Measurements from ENCODE around the gene ROS1. TPM values are rescaled to one million over a fixed set of nuclear protein-coding genes. Genes with fewer than 3 reads are reported as not detected.
"Not testable (repeated sequence)": the region's sequence is repeated elsewhere in the genome, so short reads cannot be mapped to it uniquely, and the experiment has no call there.

The ROS1 gene
- under 0.01 TPM for total RNA-seq

- DNase-seq = no peak
Measured at GRCh38 chr6:117425431-117426153, at the start of gene ROS1. Gene ROS1, minus strand, starts transcription at chr6:117425942. Its CDS starts 286 bp downstream, at chr6:117425656.

- DNase-seq = no peak
Measured at GRCh38 chr6:117473401-117473800, 47.7 kb upstream of the ROS1 start.

GRCh38 chr6:117472667-117473066, 46.9 kb upstream of the ROS1 start:
- DNase-seq = no peak

GRCh38 chr6:117469791-117470190, 44.0 kb upstream of the ROS1 start:
- no peak for DNase-seq

- DNase-seq = no peak
Measured at GRCh38 chr6:117469356-117469755, 43.6 kb upstream of the ROS1 start.

- not testable (repeated sequence) for DNase-seq
Measured at GRCh38 chr6:117468527-117468926, 42.8 kb upstream of the ROS1 start.

GRCh38 chr6:117467876-117468275, 42.1 kb upstream of the ROS1 start:
- no peak for DNase-seq

- no peak for DNase-seq
Measured at GRCh38 chr6:117465691-117466090, 39.9 kb upstream of the ROS1 start.

GRCh38 chr6:117464700-117465099, 39.0 kb upstream of the ROS1 start:
- DNase-seq = no peak

GRCh38 chr6:117463762-117464665, 38.3 kb upstream of the ROS1 start:
- DNase-seq = no peak

GRCh38 chr6:117459204-117459944, 33.6 kb upstream of the ROS1 start:
- DNase-seq = no peak

- no peak for DNase-seq
Measured at GRCh38 chr6:117456998-117457397, 31.3 kb upstream of the ROS1 start.

- DNase-seq = no peak
Measured at GRCh38 chr6:117456250-117456649, 30.5 kb upstream of the ROS1 start.

GRCh38 chr6:117451671-117452070, 25.9 kb upstream of the ROS1 start:
- no peak for DNase-seq

GRCh38 chr6:117449549-117450439, 24.1 kb upstream of the ROS1 start:
- DNase-seq = no peak

- no peak for DNase-seq
Measured at GRCh38 chr6:117448732-117449485, 23.2 kb upstream of the ROS1 start.

GRCh38 chr6:117448011-117448410, 22.3 kb upstream of the ROS1 start:
- DNase-seq = no peak

GRCh38 chr6:117446861-117447260, 21.1 kb upstream of the ROS1 start:
- no peak for DNase-seq

- no peak for DNase-seq
Measured at GRCh38 chr6:117444600-117444999, 18.9 kb upstream of the ROS1 start.

- DNase-seq = not testable (repeated sequence)
Measured at GRCh38 chr6:117442313-117442712, 16.6 kb upstream of the ROS1 start.

- no peak for DNase-seq
Measured at GRCh38 chr6:117441824-117442264, 16.1 kb upstream of the ROS1 start.

All from occipital lobe (tissue), 2 donors.